Gastrocnemius medialis (tissue), 4 donors: ENCODE data around the gene NPNT. TPM values are rescaled to one million over a fixed set of nuclear protein-coding genes. Genes with fewer than 3 reads are reported as not detected.

Source experiments
- ATAC-seq, 2 donors: fragments of 150-250 bp; one replicate each; pipeline ENCODE4 v1.9.1; 2016
- DNase-seq, 2 donors: peaks; one replicate each; pipeline ENCODE4 v3.0.0-alpha.2; 2019
- H3K27ac ChIP-seq, 4 donors: fragments of 200-600 bp; sonication (generic); 1 replicate in 1 of 4; 2 replicates in 3 of 4; pipeline ENCODE4 v1.5.1; 2016 to 2018; ENCODE audit warnings: mild to moderate bottlenecking in 2 of 4, moderate library complexity in 1 of 4
- H3K27me3 ChIP-seq, 3 donors: fragments of 200-600 bp; sonication (generic) in 2 of 3; 1 replicate in 1 of 3; 2 replicates in 2 of 3; pipeline versions ENCODE4 v1.5.1 to v1.6.0; 2016 to 2019; ENCODE audit warnings: mild to moderate bottlenecking in 1 of 3, moderate library complexity in 1 of 3
- H3K36me3 ChIP-seq, 2 donors: fragments of 200-600 bp; sonication (generic) in 1 of 2; one replicate each; pipeline ENCODE4 v1.5.1; 2017 to 2018
- H3K4me1 ChIP-seq, 2 donors: fragments of 200-600 bp; sonication (generic) in 1 of 2; one replicate each; pipeline ENCODE4 v1.5.1; 2016 to 2017; ENCODE audit warnings: mild to moderate bottlenecking in 2 of 2
- H3K4me3 ChIP-seq, 4 donors: fragments of 200-600 bp; sonication (generic) in 3 of 4; 1 replicate in 1 of 4; 2 replicates in 3 of 4; pipeline ENCODE4 v1.5.1; 2016 to 2019; ENCODE audit warnings: mild to moderate bottlenecking in 2 of 4
- H3K9me3 ChIP-seq, 3 donors: fragments of 200-600 bp; sonication (generic) in 2 of 3; 1 replicate in 1 of 3; 2 replicates in 2 of 3; pipeline ENCODE4 v1.5.1; 2016 to 2019
- POLR2A ChIP-seq, 2 donors: fragments of 450-650 bp; IDR thresholded peaks; one replicate each; pipeline ENCODE4 v1.6.1; 2017; ENCODE audit warnings: antibody characterized with exemption in 2 of 2, mild to moderate bottlenecking in 2 of 2, moderate library complexity in 2 of 2
- in situ Hi-C, 4 donors: fragments of 200-750 bp; cut with MboI; loops; one replicate each; pipeline versions ENCODE4 v1.15.0 to v1.8.0; 2017; ENCODE audit warnings: low sequenced_read_pairs in 4 of 4
- intact Hi-C: fragments of 100-400 bp; cut with DNase I; formaldehyde crosslinking; loops from one replicate; pipeline ENCODE4 v1.15.1; 2023; ENCODE audit warnings: low total_unique reads
- total RNA-seq, 4 donors: library from RNA; depleted of rRNA; stranded (reverse); fragments of >200 nt; gene quantifications; one replicate each; pipeline versions ENCODE4 v1.1.0 to v1.2.3, GENCODE V29; 2016
- TF ChIP-seq, protein P1 (sequence below), 5 experiments: fragments of 450-650 bp in 3 of 5; fragments of 200-600 bp in 2 of 5; sonication (generic) in 2 of 5; IDR thresholded peaks in 4 of 5; conservative IDR thresholded peaks in 1 of 5; 1 replicate in 4 of 5; 2 replicates in 1 of 5; pipeline ENCODE4 v1.5.1; 2016 to 2019; ENCODE audit warnings: antibody characterized with exemption in 5 of 5, mild to moderate bottlenecking in 3 of 5, moderate library complexity in 3 of 5

The NPNT gene
- total RNA-seq, 4 donors from 2014 or later: 0.31 to 6.4 (median 3.0) TPM

DNA sequence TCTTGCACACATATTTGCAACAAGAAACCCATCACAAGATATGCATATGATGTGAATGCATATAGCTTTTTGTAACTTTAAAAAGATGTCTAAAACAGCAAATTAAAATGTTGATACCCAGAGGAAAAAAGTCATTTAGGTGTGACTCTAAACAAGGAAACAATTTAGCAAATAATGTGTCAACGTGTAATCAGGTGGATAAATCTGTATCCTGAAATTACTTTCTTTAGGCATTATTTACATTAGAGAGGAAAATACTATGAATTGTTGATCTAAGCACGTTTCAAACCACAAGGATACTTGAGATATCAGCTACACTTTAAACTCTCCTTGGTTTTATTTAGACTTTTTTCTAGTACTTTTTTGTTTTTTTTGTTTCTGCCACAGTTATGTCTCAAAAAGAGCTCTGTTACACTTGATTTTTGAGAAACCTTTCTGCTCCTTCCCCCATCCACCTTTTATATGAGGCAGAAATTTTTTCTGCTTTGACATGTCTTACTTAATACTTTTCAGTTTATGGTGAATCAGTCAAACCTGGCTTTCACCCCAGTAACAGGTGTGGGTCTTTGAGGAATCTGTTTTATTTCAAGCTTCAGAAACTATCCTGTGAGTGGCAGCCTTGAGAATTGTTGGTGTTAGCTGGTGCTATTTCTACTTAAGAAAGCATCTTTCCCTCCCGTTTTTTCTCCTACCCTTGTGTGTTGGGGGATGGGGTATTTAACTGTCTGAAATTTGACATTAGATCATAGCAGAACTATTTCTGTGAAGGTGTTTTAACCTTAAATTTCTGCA, 1.9 kb downstream of the NPNT start:
- TF ChIP-seq, protein P1, sequence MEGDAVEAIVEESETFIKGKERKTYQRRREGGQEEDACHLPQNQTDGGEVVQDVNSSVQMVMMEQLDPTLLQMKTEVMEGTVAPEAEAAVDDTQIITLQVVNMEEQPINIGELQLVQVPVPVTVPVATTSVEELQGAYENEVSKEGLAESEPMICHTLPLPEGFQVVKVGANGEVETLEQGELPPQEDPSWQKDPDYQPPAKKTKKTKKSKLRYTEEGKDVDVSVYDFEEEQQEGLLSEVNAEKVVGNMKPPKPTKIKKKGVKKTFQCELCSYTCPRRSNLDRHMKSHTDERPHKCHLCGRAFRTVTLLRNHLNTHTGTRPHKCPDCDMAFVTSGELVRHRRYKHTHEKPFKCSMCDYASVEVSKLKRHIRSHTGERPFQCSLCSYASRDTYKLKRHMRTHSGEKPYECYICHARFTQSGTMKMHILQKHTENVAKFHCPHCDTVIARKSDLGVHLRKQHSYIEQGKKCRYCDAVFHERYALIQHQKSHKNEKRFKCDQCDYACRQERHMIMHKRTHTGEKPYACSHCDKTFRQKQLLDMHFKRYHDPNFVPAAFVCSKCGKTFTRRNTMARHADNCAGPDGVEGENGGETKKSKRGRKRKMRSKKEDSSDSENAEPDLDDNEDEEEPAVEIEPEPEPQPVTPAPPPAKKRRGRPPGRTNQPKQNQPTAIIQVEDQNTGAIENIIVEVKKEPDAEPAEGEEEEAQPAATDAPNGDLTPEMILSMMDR (IDR thresholded peaks at IDR 0.05 in 4 of 5, conservative IDR thresholded peaks at IDR 0.05 in 1 of 5): no peak
- no peak for TF ChIP-seq POLR2A (IDR thresholded peaks at IDR 0.05)
- in situ Hi-C loops: no loop called here
- H3K36me3 ChIP-seq: no peaks in the 10 kb centered on the region
- H3K4me3 ChIP-seq: peak overlapping the region in 2 of 4 donors; percentile 60 to 67
- no peaks in the 10 kb centered on the region for H3K9me3 ChIP-seq
- no peak for ATAC-seq
- H3K27ac ChIP-seq: no peak overlapping the region
- intact Hi-C loops: loop anchor here (5.0 to 10.0 kb wide), 3 partner anchors 95 to 148 kb away; no protein-coding TSS in a partner anchor
- peaks cover 0 to 4% (median 0%) of the 10 kb centered on the region in 3 donors for H3K27me3 ChIP-seq
- no peak for DNase-seq
- peaks cover 0 to 13% of the 10 kb centered on the region in 2 donors for H3K4me1 ChIP-seq

DNA sequence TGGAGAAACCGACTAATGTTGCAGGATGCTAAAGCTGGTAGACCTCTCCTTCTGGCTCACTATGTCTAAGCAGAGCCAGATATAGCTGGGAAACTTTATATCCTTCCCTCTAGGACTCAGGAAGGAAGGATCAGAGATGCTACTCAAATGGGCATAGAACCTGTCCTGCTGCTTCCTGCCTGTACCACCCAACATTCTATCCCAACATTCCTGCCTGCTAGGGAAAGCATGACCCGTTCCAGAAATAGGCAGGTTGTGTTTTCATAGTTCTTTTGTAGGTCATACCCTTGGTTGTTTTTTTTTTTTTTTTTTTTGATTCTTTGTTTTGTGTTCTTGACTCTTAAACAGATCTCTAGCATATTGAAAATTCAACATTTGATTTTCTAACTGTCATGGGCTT, 5.3 kb downstream of the NPNT start:
- H3K27ac ChIP-seq: no peak overlapping the region
- H3K9me3 ChIP-seq: no peaks in the 10 kb centered on the region
- in situ Hi-C loops: no loop called here
- DNase-seq (no peak), ATAC-seq (no peak)
- TF ChIP-seq, protein P1 (IDR thresholded peaks at IDR 0.05 in 4 of 5, conservative IDR thresholded peaks at IDR 0.05 in 1 of 5): no peak
- TF ChIP-seq POLR2A (IDR thresholded peaks at IDR 0.05): no peak
- H3K27me3 ChIP-seq: peaks cover 0 to 4% (median 0%) of the 10 kb centered on the region in 3 donors
- H3K4me3 ChIP-seq: no peak overlapping the region
- intact Hi-C loops: no loop called here
- H3K36me3 ChIP-seq: no peaks in the 10 kb centered on the region
- H3K4me1 ChIP-seq: peaks cover 0 to 11% of the 10 kb centered on the region in 2 donors

DNA sequence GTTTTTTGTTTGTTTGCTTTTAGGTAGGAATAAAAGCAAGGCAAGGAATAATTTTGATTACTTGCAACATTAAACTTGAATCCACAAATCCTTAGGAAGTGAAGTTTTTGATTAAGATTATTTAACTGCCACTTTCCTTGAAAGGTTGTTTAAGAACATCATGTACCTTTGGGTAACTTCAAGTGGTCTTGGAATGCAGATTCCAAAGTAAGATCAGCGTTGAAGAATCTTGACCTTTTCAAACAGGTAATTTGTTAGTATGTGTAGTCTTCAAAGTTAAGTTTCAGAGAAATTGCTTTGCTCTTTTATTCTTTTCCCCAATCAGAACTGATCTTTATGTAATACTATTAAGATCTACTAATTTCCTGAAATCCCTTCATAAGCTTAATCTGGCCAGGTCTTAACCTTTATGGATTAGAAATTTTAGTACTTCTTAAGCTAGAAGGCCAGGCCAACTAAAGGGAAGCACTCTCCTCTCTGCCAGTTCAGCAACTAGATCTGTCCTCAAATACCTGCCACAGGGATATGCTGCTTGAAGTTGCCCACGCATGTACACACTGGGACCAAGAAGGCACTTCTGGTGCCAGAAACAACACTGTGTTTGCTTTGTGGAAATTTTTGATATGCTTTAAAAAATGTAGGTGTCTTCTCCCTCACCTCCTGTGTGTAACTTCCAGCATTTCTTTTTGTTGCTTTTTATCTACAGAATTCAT, 7.4 kb downstream of the NPNT start:
- DNase-seq (no peak), ATAC-seq (no peak)
- Histone ChIP-seq H3K4me1 (no peaks in the 10 kb centered on the region), H3K27me3 (no peaks in the 10 kb centered on the region), H3K36me3 (no peaks in the 10 kb centered on the region), H3K4me3 (no peak overlapping the region), H3K9me3 (no peaks in the 10 kb centered on the region), H3K27ac (no peak overlapping the region)
- TF ChIP-seq, protein P1 (IDR thresholded peaks at IDR 0.05 in 4 of 5, conservative IDR thresholded peaks at IDR 0.05 in 1 of 5): no peak
- TF ChIP-seq POLR2A (IDR thresholded peaks at IDR 0.05): no peak
- in situ Hi-C loops: no loop called here
- intact Hi-C loops: no loop called here

DNA sequence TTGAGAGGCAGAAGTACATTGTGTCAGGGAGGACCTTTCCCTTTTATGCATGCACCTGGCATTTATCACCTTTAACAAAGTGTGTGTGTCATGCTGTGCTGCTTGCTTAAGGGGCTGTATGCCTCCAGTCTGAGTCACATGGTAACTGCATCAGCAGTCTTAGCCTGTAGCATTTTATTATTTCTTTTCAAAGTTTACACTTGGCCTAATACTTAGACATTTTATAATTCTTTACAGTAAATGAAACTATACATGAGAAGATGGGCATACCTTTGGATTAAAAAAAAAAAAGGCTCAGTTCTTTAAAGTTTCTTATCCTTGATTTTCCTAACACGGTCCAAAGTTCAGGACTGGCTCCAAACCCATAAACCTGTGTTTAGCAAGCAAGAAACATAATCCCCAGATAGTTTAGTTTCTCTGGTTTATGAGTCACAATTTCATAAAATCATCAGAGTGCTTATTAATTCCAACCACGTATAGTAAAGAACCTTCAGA, 14.6 kb downstream of the NPNT start:
- intact Hi-C loops (no loop called here), in situ Hi-C loops (no loop called here)
- DNase-seq (no peak), ATAC-seq (no peak)
- H3K27me3 ChIP-seq: no peaks in the 10 kb centered on the region
- H3K4me3 ChIP-seq: no peak overlapping the region
- no peaks in the 10 kb centered on the region for H3K4me1 ChIP-seq
- TF ChIP-seq POLR2A (IDR thresholded peaks at IDR 0.05): no peak
- TF ChIP-seq, protein P1 (IDR thresholded peaks at IDR 0.05 in 4 of 5, conservative IDR thresholded peaks at IDR 0.05 in 1 of 5): no peak
- H3K36me3 ChIP-seq: no peaks in the 10 kb centered on the region
- H3K27ac ChIP-seq: no peak overlapping the region
- no peaks in the 10 kb centered on the region for H3K9me3 ChIP-seq
